GM21737 (cell line): Measurements from ENCODE around the gene NUP153.
A peak's percentile ranks its signal among the peaks of the same experiment; 100 is the strongest.

Experiments
- ATAC-seq: cut with Tn5 transposase; IDR thresholded peaks from one replicate; pipeline ENCODE4 v1.9.1; 2021; ENCODE audit warnings: mild to moderate bottlenecking, moderate library complexity; ENCODE audit not compliant: unreplicated experiment

The NUP153 gene

GRCh38 chr6:17672064-17672718, 34.5 kb downstream of the NUP153 start:
- no peak for ATAC-seq

GRCh38 chr6:17666646-17667045, 40.1 kb downstream of the NUP153 start:
- no peak for ATAC-seq

GRCh38 chr6:17665132-17665531, 41.6 kb downstream of the NUP153 start:
- ATAC-seq: no peak

- no peak for ATAC-seq
These were observed 43.5 kb downstream of the NUP153 start for GRCh38 chr6:17663226-17663625.

GRCh38 chr6:17662585-17662984, 44.1 kb downstream of the NUP153 start:
- no peak for ATAC-seq

- no peak for ATAC-seq
These were observed 50.1 kb downstream of the NUP153 start for GRCh38 chr6:17656644-17657043.

- ATAC-seq: no peak
These were observed 50.6 kb downstream of the NUP153 start for GRCh38 chr6:17656092-17656491.

GRCh38 chr6:17653198-17653882, 53.4 kb downstream of the NUP153 start:
- no peak for ATAC-seq

GRCh38 chr6:17650656-17651309, 55.9 kb downstream of the NUP153 start:
- no peak for ATAC-seq

- ATAC-seq: no peak
These were observed 58.0 kb downstream of the NUP153 start for GRCh38 chr6:17648745-17649144.

GRCh38 chr6:17640477-17640917, 66.2 kb downstream of the NUP153 start:
- ATAC-seq: no peak

GRCh38 chr6:17638212-17638715, 68.5 kb downstream of the NUP153 start:
- ATAC-seq: no peak

- no peak for ATAC-seq
These were observed 71.2 kb downstream of the NUP153 start for GRCh38 chr6:17635568-17635967.

GRCh38 chr6:17633465-17634188, 73.1 kb downstream of the NUP153 start:
- no peak for ATAC-seq

GRCh38 chr6:17632934-17633333, 73.8 kb downstream of the NUP153 start:
- no peak for ATAC-seq

- ATAC-seq: no peak
These were observed 76.1 kb downstream of the NUP153 start for GRCh38 chr6:17630511-17631073.

GRCh38 chr6:17629824-17630510, 76.8 kb downstream of the NUP153 start:
- ATAC-seq: no peak

- ATAC-seq: peak; percentile 47
These were observed 77.9 kb downstream of the NUP153 start for GRCh38 chr6:17628873-17629272.

GRCh38 chr6:17624396-17624795, 82.3 kb downstream of the NUP153 start:
- ATAC-seq: no peak

- no peak for ATAC-seq
These were observed 84.6 kb downstream of the NUP153 start for GRCh38 chr6:17622144-17622543.
